C4-2B (cell line): Measurements from ENCODE around the gene NPAT.
"Not testable (repeated sequence)": the region's sequence is repeated elsewhere in the genome, so short reads cannot be mapped to it uniquely, and the experiment has no call there.

Experiments
- H3K27ac ChIP-seq: fragments of 450-650 bp; 2 replicates; pipeline ENCODE4 v1.5.1; 2017
- CTCF ChIP-seq: fragments of 450-650 bp; conservative IDR thresholded peaks from 2 replicates; pipeline ENCODE4 v1.5.1; 2017; ENCODE audit warnings: mild to moderate bottlenecking
- ZFX ChIP-seq: fragments of 450-650 bp; IDR thresholded peaks from 2 replicates; pipeline ENCODE4 v1.6.1; 2017

Gene NPAT

GRCh38 chr11:108148556-108148955, 73.9 kb downstream of the NPAT start:
- no peak overlapping the region for H3K27ac ChIP-seq
- no peak for TF ChIP-seq CTCF
- no peak for TF ChIP-seq ZFX

- H3K27ac ChIP-seq: no peak overlapping the region
- TF ChIP-seq CTCF (no peak), ZFX (no peak)
These were observed 75.3 kb downstream of the NPAT start for GRCh38 chr11:108147150-108147549.

GRCh38 chr11:108144615-108145014, 77.8 kb downstream of the NPAT start:
- H3K27ac ChIP-seq: no peak overlapping the region
- TF ChIP-seq CTCF (no peak), ZFX (no peak)

GRCh38 chr11:108142304-108142703, 80.1 kb downstream of the NPAT start:
- TF ChIP-seq CTCF (no peak), ZFX (no peak)

GRCh38 chr11:108137212-108137611, 85.2 kb downstream of the NPAT start:
- H3K27ac ChIP-seq: no peak overlapping the region
- no peak for TF ChIP-seq CTCF
- TF ChIP-seq ZFX: no peak

More at GRCh38 chr11:108142304-108142703, 80.1 kb downstream of the NPAT start:
- no peak overlapping the region for H3K27ac ChIP-seq

GRCh38 chr11:108135845-108136544, 86.4 kb downstream of the NPAT start:
- H3K27ac ChIP-seq: no peak overlapping the region
- no peak for TF ChIP-seq ZFX
- TF ChIP-seq CTCF: peak; percentile 71

- not testable (repeated sequence) for H3K27ac ChIP-seq
These were observed 89.4 kb downstream of the NPAT start for GRCh38 chr11:108132993-108133538.

GRCh38 chr11:108131993-108132392, 90.4 kb downstream of the NPAT start:
- no peak for TF ChIP-seq CTCF
- TF ChIP-seq ZFX: no peak
- H3K27ac ChIP-seq: no peak overlapping the region
